ENCODE data around the gene HEPN1. TPM values are rescaled to one million over a fixed set of nuclear protein-coding genes. Genes with fewer than 3 reads are reported as not detected.

The HEPN1 gene
- total RNA-seq, 1 experiment from 2014 or later, result not detected

DNA sequence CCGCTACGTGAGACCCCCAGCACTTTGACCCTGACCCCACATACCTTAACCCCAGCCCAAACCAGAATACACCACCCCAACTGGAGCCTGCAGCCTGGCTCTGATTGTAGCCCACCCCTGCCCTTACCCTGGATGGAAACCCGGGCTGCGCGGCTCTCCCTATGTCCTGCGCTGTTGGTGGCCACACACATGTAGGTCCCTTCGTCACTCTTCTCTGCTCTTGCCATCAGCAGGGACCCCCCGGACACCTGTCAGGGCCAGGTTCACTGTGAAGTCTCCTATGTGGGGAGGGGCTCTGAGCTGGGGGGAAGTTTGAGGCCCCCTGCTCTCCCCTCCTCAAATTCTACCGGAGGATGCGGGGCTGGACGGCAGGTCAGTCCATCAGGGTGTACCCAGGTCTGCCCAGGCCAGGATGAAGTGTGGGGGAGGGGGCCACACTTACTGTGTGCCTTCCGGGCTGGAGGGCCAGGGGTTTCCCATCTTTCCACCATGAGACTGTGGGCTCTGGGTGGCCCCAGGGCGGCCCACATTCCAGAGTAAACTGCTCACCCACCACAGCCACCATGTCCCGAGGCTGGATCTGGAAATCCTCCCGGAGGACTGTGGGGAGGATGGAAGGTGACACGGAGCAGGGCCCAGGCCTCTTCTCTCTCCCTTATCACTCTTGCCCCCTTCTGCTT lies 22.8 kb upstream of the HEPN1 start:
- intact Hi-C loops (cut with micrococcal nuclease; ENCODE audit: unreplicated experiment), result no loop called here
- Mint-ChIP-seq H3K4me3 (ENCODE audit: low read depth, unreplicated experiment) (no peak overlapping the region), H3K36me3 (ENCODE audit: insufficient read depth, unreplicated experiment) (no peaks in the 10 kb centered on the region), H3K27ac (ENCODE audit: unreplicated experiment) (no peak overlapping the region), H3K27me3 (ENCODE audit: unreplicated experiment) (peaks cover 85% of the 10 kb centered on the region), H3K4me1 (ENCODE audit: low read depth, unreplicated experiment) (no peaks in the 10 kb centered on the region), H3K9me3 (ENCODE audit: low read depth, unreplicated experiment) (no peaks in the 10 kb centered on the region)
- CTCF ChIA-PET, result no interaction called here
- no TSS peak for BruUV-seq (replicated peaks)
- no peak for DNase-seq
- TF ChIP-seq, protein P1, sequence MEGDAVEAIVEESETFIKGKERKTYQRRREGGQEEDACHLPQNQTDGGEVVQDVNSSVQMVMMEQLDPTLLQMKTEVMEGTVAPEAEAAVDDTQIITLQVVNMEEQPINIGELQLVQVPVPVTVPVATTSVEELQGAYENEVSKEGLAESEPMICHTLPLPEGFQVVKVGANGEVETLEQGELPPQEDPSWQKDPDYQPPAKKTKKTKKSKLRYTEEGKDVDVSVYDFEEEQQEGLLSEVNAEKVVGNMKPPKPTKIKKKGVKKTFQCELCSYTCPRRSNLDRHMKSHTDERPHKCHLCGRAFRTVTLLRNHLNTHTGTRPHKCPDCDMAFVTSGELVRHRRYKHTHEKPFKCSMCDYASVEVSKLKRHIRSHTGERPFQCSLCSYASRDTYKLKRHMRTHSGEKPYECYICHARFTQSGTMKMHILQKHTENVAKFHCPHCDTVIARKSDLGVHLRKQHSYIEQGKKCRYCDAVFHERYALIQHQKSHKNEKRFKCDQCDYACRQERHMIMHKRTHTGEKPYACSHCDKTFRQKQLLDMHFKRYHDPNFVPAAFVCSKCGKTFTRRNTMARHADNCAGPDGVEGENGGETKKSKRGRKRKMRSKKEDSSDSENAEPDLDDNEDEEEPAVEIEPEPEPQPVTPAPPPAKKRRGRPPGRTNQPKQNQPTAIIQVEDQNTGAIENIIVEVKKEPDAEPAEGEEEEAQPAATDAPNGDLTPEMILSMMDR (IDR thresholded peaks at IDR 0.05; ENCODE audit: unreplicated experiment), result no peak

DNA sequence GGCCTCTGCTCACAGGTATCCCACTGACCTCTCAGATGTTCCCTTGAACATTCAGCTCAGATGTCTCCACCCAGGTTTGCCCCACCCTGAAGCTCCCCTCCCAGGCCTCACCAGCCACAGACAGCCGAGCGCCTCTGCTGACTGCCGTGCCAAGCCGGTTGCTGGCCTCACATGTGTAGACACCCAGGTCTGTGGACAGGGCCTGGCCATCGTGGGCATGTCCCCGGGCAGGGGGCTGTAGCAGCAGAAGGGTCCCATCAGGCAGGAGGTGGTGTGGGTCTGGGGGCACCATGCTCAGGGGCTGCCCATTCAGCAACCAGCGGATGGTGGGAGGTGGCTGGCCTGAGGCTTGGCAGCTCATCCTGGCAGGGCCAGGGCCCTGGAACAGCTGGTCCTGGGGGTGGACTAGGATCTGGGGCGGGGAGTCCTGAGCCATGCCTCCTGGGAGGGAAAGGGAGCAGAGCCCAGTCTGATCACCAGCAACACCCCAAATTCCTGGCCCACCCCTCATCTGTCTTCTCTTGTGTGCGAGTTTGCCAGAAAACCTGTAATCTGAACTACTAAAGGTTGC lies 22.1 kb upstream of the HEPN1 start:
- Mint-ChIP-seq H3K27ac (ENCODE audit: unreplicated experiment) (no peak overlapping the region), H3K4me1 (ENCODE audit: low read depth, unreplicated experiment) (no peaks in the 10 kb centered on the region)
- CTCF ChIA-PET, result no interaction called here

DNA sequence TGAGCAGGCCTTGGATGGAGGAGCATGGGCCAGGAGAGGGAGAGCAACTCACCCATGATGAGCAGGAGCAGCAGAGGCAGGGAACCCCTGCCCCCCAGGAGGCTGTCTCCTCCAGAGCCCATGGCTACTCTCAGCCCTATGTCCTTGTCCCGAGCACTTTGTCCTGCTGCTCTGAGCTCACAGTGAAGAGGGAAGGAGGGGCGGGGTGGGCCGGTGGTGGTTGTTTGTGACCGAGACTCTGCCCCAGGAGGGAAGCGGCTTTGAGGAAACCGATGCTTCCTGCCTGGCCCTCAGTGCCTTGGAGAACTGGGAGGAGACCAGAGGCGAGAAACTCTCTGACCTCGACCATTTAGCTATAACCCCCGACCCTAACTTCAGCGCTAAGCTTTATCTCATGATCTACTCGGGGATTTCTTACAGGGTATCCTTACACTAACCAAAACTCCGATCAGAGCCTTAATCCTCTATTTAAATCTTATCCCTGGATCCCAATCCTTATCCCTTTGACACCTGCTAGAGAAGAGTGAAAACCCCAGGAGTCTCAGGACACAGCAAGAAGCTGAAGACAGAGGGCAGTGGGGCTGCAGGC lies 21.3 kb upstream of the HEPN1 start, which contains the start of gene ROBO4:
Gene ROBO4, minus strand, starts transcription at position 192 of the 589 bp plus-strand sequence. Its CDS starts 70 bp downstream, at position 122.
- Mint-ChIP-seq H3K36me3 (ENCODE audit: insufficient read depth, unreplicated experiment) (no peaks in the 10 kb centered on the region), H3K4me3 (ENCODE audit: low read depth, unreplicated experiment) (no peak within 1 kb of the TSS), H3K27ac (ENCODE audit: unreplicated experiment) (no peak within 1 kb of the TSS), H3K27me3 (ENCODE audit: unreplicated experiment) (peaks cover 87% of the 10 kb centered on the region), H3K9me3 (ENCODE audit: low read depth, unreplicated experiment) (no peaks in the 10 kb centered on the region), H3K4me1 (ENCODE audit: low read depth, unreplicated experiment) (no peaks in the 10 kb centered on the region)
- BruUV-seq (replicated peaks), result no TSS peak
- CTCF ChIA-PET, result no interaction called here
- TF ChIP-seq, protein P1 (IDR thresholded peaks at IDR 0.05; ENCODE audit: unreplicated experiment), result no peak
- intact Hi-C loops (cut with micrococcal nuclease; ENCODE audit: unreplicated experiment), result no loop called here
- no peak for DNase-seq

More for the DNA sequence above, 22.1 kb upstream of the HEPN1 start:
- intact Hi-C loops (cut with micrococcal nuclease; ENCODE audit: unreplicated experiment), result no loop called here
- Mint-ChIP-seq H3K36me3 (ENCODE audit: insufficient read depth, unreplicated experiment) (no peaks in the 10 kb centered on the region), H3K27me3 (ENCODE audit: unreplicated experiment) (peaks cover 89% of the 10 kb centered on the region), H3K9me3 (ENCODE audit: low read depth, unreplicated experiment) (no peaks in the 10 kb centered on the region), H3K4me3 (ENCODE audit: low read depth, unreplicated experiment) (no peak overlapping the region)
- BruUV-seq (replicated peaks), result no TSS peak
- TF ChIP-seq, protein P1 (IDR thresholded peaks at IDR 0.05; ENCODE audit: unreplicated experiment), result no peak
- DNase-seq, result no peak

DNA sequence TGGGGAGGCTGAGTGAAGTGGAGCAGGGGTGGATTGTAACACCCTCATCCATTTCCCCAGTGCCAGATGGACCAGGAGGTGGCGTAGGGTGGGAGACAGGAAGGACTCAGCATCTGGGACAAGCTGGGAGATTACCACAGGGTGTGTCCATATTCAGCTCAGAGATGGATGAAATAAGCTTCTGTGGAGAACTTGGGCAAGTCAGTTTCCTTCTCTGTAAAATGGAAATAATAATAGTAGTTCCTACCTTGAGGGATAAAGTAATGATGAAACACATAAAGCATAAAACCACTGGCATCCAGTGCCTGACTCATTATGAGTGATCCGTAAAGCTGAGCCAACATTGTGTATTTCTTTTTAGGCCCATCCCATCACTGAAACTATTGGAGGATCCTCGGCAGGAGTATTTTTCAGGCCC lies 20.8 kb upstream of the HEPN1 start:
- peaks cover 87% of the 10 kb centered on the region for H3K27me3 Mint-ChIP-seq (ENCODE audit: unreplicated experiment)

More for the DNA sequence above, 20.8 kb upstream of the HEPN1 start:
- no peak for DNase-seq
- intact Hi-C loops (cut with micrococcal nuclease; ENCODE audit: unreplicated experiment), result no loop called here
- H3K36me3 Mint-ChIP-seq (ENCODE audit: insufficient read depth, unreplicated experiment), result no peaks in the 10 kb centered on the region
- BruUV-seq (replicated peaks), result no TSS peak
- H3K4me3 Mint-ChIP-seq (ENCODE audit: low read depth, unreplicated experiment), result no peak overlapping the region
- no peaks in the 10 kb centered on the region for H3K9me3 Mint-ChIP-seq (ENCODE audit: low read depth, unreplicated experiment)
- CTCF ChIA-PET, result interaction anchor here (0.5 kb wide), 1 partner anchor 226 kb away, joined by 5 read pairs; no protein-coding TSS in a partner anchor
- no peak overlapping the region for H3K27ac Mint-ChIP-seq (ENCODE audit: unreplicated experiment)
- TF ChIP-seq, protein P1 (IDR thresholded peaks at IDR 0.05; ENCODE audit: unreplicated experiment), result no peak
- H3K4me1 Mint-ChIP-seq (ENCODE audit: low read depth, unreplicated experiment), result no peaks in the 10 kb centered on the region
